Measurements from ENCODE around the gene ZBTB22.
A peak's percentile ranks its signal among the peaks of the same experiment; 100 is the strongest.

ZBTB22 gene

DNA sequence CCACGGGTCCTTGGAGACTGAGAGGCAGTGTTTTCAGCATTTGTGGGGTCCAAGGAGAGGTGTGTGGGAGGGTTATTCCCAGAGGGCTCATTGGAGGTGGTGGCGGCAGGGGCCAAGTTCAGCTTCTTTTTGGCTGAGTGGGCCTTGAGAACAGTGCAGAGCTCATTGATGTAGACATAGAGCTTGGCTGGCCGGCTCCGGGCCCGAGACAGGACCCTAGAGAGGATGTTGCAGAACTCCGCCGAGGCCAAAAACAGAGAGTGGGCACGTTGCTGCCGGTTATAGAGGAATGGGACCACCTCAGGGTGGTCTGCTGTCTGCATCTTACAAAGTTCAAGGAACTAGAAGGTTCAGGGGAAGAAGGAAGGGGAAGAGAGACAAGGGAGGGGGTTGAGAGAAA, 3.7 kb upstream of the ZBTB22 start:
- in situ Hi-C loops (cut with HindIII; ENCODE audit: low sequenced_read_pairs) = no loop called here
- H3K4me3 ChIP-seq (ENCODE audit: low read depth, low read length) = peak overlapping the region; percentile 75

DNA sequence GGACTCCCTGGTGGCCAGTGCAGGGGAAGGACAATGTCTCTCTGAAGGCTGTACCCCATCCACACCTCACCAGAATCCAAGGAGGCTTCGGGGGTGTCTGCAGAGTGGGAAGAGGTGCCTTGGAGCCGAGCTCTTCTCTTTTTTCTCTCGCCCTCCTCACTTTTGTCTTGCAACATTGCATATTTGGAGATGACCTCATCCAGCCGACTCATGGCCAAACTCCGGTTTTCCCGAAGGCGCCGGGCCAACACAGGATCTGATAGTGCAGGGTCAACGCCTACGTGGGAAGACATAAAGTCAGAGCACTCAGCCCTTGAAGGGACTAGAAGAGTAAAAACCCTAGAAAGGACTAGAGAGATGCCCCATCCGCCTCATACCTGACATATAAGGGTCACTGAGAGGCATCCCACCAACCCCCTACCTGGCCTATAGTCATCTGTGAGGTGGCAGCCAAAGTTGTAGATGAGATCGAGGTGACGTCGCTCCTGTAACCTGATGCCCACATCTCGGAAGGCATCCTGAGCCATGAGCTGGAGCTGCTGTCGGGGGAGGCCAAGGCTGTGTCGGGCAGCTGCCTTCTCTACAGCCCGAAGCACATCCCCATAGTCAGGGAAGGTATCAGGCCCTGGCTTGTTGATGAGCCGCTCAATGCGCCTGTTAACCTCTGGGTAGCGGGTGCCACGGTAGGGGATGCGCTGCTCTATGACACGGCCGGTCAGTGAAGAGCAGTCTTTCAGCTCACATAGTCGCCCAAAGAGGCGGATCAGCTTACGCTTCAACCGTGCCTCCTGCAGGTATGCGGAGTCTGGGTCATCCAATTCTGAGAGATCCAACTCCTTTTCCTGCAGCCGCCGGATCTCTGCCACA, 3.0 kb upstream of the ZBTB22 start:
- no peak overlapping the region for H3K4me3 ChIP-seq (ENCODE audit: low read depth, low read length)
- peak; percentile 87 for DNase-seq (ENCODE audit: low read depth, low spot score)
- in situ Hi-C loops (cut with HindIII; ENCODE audit: low sequenced_read_pairs) = no loop called here
- TF ChIP-seq, protein P1, sequence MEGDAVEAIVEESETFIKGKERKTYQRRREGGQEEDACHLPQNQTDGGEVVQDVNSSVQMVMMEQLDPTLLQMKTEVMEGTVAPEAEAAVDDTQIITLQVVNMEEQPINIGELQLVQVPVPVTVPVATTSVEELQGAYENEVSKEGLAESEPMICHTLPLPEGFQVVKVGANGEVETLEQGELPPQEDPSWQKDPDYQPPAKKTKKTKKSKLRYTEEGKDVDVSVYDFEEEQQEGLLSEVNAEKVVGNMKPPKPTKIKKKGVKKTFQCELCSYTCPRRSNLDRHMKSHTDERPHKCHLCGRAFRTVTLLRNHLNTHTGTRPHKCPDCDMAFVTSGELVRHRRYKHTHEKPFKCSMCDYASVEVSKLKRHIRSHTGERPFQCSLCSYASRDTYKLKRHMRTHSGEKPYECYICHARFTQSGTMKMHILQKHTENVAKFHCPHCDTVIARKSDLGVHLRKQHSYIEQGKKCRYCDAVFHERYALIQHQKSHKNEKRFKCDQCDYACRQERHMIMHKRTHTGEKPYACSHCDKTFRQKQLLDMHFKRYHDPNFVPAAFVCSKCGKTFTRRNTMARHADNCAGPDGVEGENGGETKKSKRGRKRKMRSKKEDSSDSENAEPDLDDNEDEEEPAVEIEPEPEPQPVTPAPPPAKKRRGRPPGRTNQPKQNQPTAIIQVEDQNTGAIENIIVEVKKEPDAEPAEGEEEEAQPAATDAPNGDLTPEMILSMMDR (IDR thresholded peaks at IDR 0.05; ENCODE audit: low read depth, low read length) = no peak

More for the DNA sequence above, 3.7 kb upstream of the ZBTB22 start:
- DNase-seq (ENCODE audit: low read depth, low spot score) = no peak
- TF ChIP-seq, protein P1 (IDR thresholded peaks at IDR 0.05; ENCODE audit: low read depth, low read length) = no peak

DNA sequence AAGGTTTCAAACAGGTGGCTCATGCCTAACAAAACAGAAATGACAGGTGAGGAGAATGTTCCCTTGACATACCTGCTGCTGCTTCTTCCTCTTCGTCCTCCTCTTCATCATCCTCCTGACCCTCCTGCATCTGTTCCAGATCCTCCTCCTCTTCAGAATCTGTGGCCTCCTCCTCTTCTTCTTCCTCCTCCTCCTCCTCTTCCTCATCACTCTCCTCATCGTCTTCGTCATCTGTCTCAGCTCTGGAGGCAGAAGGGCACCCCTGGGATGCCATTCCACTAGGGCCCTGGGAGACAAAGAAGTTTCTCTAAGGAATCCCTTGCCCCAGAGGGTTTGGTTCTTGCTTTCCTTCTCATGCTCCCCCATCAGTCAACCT, 2.4 kb upstream of the ZBTB22 start:
- H3K4me3 ChIP-seq (ENCODE audit: low read depth, low read length) = no peak overlapping the region
- TF ChIP-seq, protein P1 (IDR thresholded peaks at IDR 0.05; ENCODE audit: low read depth, low read length) = no peak
- in situ Hi-C loops (cut with HindIII; ENCODE audit: low sequenced_read_pairs) = no loop called here
- peak; percentile 4 for DNase-seq (ENCODE audit: low read depth, low spot score)

DNA sequence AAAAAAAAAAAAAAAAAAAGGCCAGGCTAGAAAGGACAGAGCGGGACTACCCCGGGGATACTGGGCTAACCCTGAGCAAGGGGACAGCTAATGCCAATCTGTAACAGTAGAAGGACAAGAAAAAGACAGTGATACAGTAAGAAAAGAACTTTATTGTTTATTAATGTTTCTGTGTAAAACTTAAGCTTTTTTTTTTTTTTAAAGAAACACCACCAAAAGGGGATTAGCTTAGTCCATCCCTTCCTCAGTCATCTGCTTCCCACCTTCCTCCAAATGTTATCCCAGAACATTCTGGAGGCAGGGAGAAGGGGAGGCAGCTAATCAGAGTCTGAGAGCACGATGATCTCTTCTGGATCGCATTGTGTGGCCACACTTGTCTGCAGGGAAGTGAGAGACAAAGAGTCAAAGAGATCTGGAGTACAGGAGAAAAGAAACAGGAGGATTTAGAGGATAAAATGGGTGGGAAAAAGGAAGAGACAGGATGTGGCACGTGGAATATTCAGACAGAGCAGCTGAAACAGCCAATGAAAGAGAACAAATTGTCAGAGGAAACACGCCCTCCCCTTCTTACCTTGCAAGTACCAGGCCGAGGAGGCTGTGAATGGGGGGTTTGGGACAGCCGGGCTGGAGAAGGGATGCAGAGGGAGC, 1.0 kb upstream of the ZBTB22 start:
- in situ Hi-C loops (cut with HindIII; ENCODE audit: low sequenced_read_pairs) = no loop called here

DNA sequence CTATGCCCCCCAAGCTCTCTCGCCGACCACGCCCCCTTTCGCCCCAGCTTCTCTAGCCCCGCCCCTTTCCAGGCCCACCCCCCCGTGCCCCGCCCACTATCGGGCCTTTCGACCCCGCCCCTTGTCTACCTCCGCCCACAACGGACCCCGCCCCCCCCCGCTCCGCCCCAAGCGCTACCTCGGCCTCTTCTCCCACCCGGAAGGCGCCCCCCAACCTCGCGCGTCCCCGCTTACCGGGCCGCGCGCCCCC, 200 bp downstream of the ZBTB22 start:
- TF ChIP-seq, protein P1 (IDR thresholded peaks at IDR 0.05; ENCODE audit: low read depth, low read length) = no peak
- in situ Hi-C loops (cut with HindIII; ENCODE audit: low sequenced_read_pairs) = no loop called here
- no peak for DNase-seq (ENCODE audit: low read depth, low spot score)
- H3K4me3 ChIP-seq (ENCODE audit: low read depth, low read length) = peak overlapping the region; percentile 58

More for the DNA sequence above, 1.0 kb upstream of the ZBTB22 start:
- no peak for DNase-seq (ENCODE audit: low read depth, low spot score)
- TF ChIP-seq, protein P1 (IDR thresholded peaks at IDR 0.05; ENCODE audit: low read depth, low read length) = no peak
- peak overlapping the region; percentile 58 for H3K4me3 ChIP-seq (ENCODE audit: low read depth, low read length)

DNA sequence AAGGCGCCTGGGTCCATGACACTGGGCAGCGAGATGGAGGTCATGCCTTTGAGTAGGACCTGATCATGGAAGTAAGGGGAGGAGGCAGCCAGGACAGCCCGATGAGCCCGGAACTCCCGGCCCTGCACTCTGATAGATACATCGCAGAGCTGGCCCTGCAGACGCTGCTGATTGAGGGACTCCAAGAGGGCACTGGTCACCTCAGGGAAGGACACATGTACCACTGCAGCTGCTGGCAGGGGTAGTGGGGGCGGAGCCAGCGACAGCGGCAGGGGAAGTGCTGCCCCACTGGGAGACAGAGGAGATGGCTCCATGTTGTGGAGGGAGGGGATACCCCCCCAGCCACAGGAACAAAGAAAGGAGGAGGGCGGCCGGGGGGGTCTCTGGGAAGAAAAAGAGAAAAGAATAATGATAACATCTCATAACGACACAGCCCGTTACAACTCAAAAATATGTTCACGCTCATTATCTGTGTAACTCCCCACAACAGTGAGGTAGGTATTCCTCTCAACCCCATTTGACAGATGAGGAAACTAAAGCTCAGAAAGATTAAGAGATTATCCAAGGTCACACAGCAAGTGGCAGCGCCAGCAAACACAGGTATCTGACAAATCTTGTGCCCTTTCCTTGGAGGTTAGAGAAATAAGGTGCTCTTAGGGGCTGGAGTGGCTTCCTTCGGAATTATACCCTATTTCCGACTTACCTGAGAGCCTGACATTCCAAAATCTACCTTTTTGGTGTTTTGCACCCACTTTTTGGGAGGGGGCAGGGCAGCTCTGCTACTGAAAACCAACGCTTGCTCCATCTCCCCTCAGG, 733 bp downstream of the ZBTB22 start:
- DNase-seq (ENCODE audit: low read depth, low spot score) = no peak
- H3K4me3 ChIP-seq (ENCODE audit: low read depth, low read length) = peak overlapping the region; percentile 58
- TF ChIP-seq, protein P1 (IDR thresholded peaks at IDR 0.05; ENCODE audit: low read depth, low read length) = no peak
- in situ Hi-C loops (cut with HindIII; ENCODE audit: low sequenced_read_pairs) = no loop called here
